DMS79 treated with DMSO at 0.1 percent for 48 hours (cell line): ENCODE data around the gene ARHGAP26.

Source experiments
- DNase-seq: peaks from one replicate; lab custom pipeline; 2025; lab: John Stamatoyannopoulos, UW

ARHGAP26 gene

GRCh38 chr5:143119881-143120341 lies 349.7 kb downstream of the ARHGAP26 start:
- DNase-seq: no peak

- DNase-seq: no peak
Measured at GRCh38 chr5:143120460-143121134, 350.4 kb downstream of the ARHGAP26 start.

GRCh38 chr5:143121135-143121475 lies 350.9 kb downstream of the ARHGAP26 start:
- no peak for DNase-seq

GRCh38 chr5:143124593-143124992 lies 354.4 kb downstream of the ARHGAP26 start:
- DNase-seq: no peak

GRCh38 chr5:143126174-143127019 lies 356.2 kb downstream of the ARHGAP26 start:
- DNase-seq: no peak

GRCh38 chr5:143128412-143129071 lies 358.4 kb downstream of the ARHGAP26 start:
- DNase-seq: no peak

- no peak for DNase-seq
Measured at GRCh38 chr5:143129203-143129602, 359.0 kb downstream of the ARHGAP26 start.

GRCh38 chr5:143129910-143130612 lies 359.9 kb downstream of the ARHGAP26 start:
- DNase-seq: no peak

GRCh38 chr5:143130613-143131305 lies 360.6 kb downstream of the ARHGAP26 start:
- no peak for DNase-seq

- no peak for DNase-seq
Measured at GRCh38 chr5:143131972-143132371, 361.8 kb downstream of the ARHGAP26 start.

GRCh38 chr5:143132739-143133138 lies 362.6 kb downstream of the ARHGAP26 start:
- DNase-seq: no peak

- no peak for DNase-seq
Measured at GRCh38 chr5:143133721-143134120, 363.5 kb downstream of the ARHGAP26 start.

- DNase-seq: no peak
Measured at GRCh38 chr5:143134269-143134668, 364.1 kb downstream of the ARHGAP26 start.

GRCh38 chr5:143134900-143135299 lies 364.7 kb downstream of the ARHGAP26 start:
- no peak for DNase-seq

GRCh38 chr5:143135832-143136551 lies 365.8 kb downstream of the ARHGAP26 start:
- DNase-seq: no peak

GRCh38 chr5:143138839-143139238 lies 368.7 kb downstream of the ARHGAP26 start:
- DNase-seq: no peak

GRCh38 chr5:143139585-143139984 lies 369.4 kb downstream of the ARHGAP26 start:
- no peak for DNase-seq

- DNase-seq: no peak
Measured at GRCh38 chr5:143140492-143141203, 370.5 kb downstream of the ARHGAP26 start.

GRCh38 chr5:143141652-143142051 lies 371.5 kb downstream of the ARHGAP26 start:
- no peak for DNase-seq
